Measurements from ENCODE around the gene ATF6.

Gene ATF6

GRCh38 chr1:161978011-161978790 lies 212.1 kb downstream of the ATF6 start:
- DNase-seq, result no peak

DNA sequence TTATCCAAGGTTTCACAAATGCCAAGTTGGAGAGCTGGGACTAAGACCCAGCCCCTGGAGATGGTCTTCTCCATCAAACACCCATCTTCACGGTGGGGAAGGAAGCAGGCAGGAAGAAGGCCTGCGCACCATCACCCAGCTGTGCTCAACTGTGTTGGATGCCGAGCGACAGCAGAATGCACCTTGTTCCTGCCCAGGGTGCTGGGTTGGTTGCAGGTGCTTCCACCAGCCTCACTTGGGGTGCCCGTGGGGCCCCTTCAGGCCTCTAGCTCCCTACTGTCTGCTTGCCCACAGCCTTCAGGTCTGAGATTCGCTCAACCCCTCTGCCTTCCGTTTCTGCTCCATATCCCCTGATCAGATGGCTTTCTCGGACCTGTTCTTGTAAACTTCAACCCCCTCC lies 215.0 kb downstream of the ATF6 start:
- no peak for DNase-seq

DNA sequence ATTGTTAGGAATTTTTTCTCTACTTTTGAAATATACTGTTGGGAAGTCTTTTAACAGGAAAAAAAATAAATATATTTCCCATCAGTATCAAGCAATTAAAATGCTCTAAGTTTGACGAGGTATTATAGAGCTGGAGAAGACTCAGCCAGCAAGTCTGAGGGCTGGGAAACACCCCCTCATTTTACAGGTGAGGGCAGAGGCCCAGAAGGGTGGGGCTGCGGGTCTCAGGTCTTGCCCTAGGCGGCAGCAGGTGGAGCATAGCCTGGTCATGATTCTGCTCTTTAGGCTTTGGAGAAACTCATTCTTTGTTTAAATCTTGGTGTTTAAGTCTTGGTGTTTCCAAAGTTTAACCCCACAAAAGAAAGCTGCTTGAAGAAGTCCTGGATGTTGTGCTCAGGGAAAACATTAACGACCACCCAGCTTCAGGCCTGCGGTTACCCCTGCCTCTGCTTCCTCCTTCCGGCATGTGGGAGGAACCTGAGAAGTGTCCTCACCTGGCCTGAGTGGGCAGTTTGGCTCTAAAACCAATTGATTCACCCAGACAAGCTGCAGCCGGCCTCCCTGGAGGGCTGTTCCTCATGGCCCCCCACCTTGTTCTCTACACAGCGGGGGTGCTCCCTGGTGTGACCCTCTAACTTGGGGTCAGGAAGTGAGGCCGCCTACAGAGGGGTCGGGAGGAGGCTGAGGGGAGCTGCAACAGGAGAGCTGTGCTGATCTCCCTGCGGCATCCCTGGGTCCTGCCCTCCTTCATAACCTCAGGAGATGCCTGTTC lies 215.8 kb downstream of the ATF6 start:
- no peak for DNase-seq

DNA sequence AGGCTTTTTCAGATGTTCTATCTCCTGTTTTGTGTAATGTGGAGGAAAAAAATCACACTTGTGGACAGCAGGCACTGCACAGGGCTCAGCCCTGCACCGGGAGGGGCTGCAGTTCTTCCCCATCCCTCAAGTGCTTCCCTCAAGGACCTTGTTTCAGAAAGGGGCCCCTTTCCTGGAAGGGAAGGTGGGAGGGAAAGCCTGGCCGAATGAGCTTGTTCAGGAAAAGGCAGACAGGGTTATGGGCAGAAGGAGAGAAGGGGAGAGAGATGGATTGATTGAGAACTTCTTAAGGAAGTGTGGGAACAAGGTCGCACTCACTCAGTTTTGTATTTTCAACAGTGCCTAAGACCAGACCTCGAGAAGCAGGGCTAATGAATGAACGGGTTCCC lies 216.4 kb downstream of the ATF6 start:
- no peak for DNase-seq

- DNase-seq, result no peak
These were observed 216.8 kb downstream of the ATF6 start for GRCh38 chr1:161982917-161983316.

GRCh38 chr1:161983725-161984124 lies 217.6 kb downstream of the ATF6 start:
- DNase-seq, result no peak

DNA sequence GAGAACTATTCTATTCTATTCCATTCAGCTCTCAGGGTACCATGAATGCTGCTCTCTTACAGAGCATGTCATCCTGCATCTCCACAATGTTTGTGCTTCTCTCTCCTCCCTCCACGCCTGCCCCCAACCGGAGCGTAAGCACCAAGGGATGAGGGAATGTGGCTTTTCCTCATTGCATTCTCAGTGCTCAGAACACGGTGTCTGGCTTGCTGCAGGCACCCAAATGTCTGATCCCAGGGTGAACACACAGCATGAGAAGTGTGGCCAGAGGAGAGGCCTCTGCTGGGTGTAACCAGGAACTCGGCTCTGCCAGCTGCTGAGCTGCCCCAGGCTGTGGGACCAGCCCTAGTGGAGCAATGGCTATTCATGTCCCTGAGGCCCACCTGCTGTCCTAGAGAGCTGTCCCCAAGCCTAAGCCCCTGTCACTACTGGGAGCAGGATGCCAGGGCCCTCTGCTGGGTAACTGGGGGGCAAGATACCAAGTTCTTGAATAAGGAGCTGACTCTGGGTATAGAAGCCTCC lies 219.2 kb downstream of the ATF6 start:
- DNase-seq, result no peak

DNA sequence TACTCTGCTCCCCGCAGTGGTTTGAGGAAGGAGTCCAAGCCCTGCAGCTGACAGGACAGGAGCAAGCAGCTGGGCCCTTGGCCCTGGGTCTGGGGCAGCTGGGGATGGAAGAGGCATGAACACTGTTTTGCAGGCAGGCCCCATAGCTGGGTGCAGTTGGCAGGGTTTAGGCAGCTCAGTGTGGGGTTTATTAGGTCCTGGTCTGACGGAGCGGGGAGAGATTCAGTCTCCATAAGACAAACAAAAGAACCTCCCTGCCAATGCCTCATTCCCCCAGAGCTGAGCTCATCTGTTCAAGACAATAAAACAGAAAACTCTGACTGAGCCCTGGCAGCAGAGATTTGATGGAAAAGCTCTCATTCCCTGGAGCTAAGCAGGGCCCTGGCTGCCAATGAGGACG lies 220.2 kb downstream of the ATF6 start:
- no peak for DNase-seq

DNA sequence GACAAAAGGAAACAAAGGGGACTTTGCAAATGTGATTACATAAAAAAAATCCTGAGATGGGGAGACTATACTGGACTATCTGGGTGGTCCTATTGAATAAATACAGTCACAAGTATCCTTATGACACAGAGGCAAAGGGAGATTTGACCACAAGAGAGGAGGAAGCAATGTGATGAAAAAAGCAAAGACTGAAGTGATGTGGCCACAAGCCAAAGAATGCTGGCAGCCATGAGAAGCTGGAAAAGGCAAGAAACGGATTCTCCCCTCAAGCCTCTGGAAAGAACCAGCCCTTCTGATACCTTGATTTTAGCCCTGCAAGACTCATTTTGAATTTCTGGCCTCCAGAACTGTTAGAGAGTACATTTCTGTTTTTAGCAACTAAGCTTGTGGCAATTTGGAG lies 221.2 kb downstream of the ATF6 start:
- DNase-seq, result no peak

- DNase-seq, result no peak
These were observed 221.8 kb downstream of the ATF6 start for GRCh38 chr1:161987872-161988271.

DNA sequence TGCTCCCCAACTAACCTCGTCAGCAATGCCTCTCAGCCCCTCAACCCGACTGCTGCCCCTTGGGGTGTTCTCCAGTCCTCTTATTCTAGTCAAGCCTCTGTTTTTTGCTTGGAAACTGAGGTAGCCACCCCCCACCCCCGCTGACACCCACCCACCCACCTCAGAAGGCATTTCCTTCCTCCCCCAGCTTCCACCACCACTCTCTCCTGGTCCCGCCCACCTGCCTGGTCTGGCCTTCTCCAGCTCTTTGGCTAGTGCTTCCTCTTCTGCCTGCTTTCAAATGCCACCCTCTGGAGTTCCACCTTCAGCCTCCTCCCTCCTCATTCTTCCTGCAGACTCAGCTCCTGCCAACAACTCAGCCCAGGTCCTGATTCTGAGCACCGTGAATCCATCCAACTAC lies 222.3 kb downstream of the ATF6 start:
- no peak for DNase-seq

- DNase-seq, result no peak
These were observed 223.0 kb downstream of the ATF6 start for GRCh38 chr1:161989108-161989507.

GRCh38 chr1:161989786-161990185 lies 223.7 kb downstream of the ATF6 start:
- DNase-seq, result no peak

DNA sequence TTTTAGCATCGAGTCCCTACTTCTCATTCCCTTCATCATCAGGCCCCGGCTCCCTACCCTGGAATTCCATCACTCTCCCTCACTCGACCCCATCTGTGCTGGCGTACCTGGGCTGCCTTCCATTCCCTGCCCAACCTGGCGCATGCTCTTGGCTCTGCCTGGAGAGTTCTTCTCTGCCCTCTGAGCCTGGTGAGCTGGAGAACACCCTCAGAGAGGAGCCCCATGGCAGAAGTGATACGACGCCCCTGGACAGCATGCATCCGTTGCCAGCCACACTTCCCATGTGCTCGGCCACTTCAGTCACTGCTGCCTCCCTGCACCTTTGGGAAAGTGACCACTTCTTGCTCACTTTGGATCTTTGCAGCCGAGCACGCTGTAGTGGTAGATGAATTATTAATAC lies 227.5 kb downstream of the ATF6 start:
- DNase-seq, result no peak

DNA sequence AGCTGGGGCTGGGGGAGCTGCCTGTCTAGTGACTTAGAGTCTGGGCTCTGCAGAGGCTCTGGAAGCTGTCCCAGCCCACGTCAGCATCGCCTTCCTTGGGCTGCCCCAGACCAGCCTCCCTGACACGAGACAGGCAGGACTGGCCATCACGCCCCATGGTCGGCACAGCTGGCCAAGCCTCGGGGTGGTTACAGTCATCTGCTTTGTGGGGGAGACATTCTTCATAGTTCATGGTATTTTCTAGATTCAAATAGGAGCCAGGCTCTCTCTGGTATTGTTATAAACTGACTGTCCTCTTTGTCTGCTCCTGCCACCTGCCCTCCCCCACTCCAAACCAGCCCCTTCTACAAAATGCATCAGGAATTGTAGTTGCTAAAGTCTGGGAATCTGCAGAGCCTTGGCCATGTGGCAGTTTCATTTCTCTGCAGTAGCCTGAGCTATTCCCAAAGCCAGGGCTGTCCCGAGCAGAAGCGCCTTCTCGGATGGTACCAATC lies 228.1 kb downstream of the ATF6 start:
- no peak for DNase-seq

GRCh38 chr1:161997152-161997551 lies 231.0 kb downstream of the ATF6 start:
- no peak for DNase-seq

DNA sequence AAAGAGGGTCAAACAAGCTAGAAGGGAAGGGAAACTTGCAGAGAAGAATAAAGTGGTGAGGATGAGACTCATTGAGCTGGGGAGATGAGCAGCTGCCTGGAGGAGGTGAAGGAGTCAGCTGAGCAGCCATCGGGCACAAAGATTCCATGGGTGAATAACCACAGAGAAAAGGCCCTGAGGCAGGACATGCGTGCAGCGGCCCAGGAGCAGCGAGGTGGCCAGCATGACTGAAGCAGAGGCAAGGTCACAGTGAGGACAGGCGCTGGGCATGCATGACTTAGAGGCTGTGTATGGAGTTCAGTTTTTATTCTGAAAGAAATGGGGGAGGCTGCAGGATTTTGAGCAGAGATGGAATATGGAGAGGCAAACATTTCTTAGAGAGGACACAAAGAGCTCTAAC lies 232.7 kb downstream of the ATF6 start:
- no peak for DNase-seq

GRCh38 chr1:161999301-162000052 lies 233.4 kb downstream of the ATF6 start:
- no peak for DNase-seq

- no peak for DNase-seq
These were observed 233.9 kb downstream of the ATF6 start for GRCh38 chr1:162000053-162000420.

- no peak for DNase-seq
These were observed 237.1 kb downstream of the ATF6 start for GRCh38 chr1:162003061-162003829.

- no peak for DNase-seq
These were observed 237.7 kb downstream of the ATF6 start for GRCh38 chr1:162003830-162004215.

- DNase-seq, result no peak
These were observed 238.4 kb downstream of the ATF6 start for GRCh38 chr1:162004441-162004950.

Data from CD4-positive, alpha-beta T cell treated with Interleukin-17A for 4 hours (primary cell).